Transverse colon (tissue), 4 donors: ENCODE measurements around the gene SERPINB6. TPM values are rescaled to one million over a fixed set of nuclear protein-coding genes. Genes with fewer than 3 reads are reported as not detected.
"Not testable (repeated sequence)": the region's sequence is repeated elsewhere in the genome, so short reads cannot be mapped to it uniquely, and the experiment has no call there.

Experiments used
- DNase-seq: peaks from one replicate; pipeline ENCODE4 v3.0.0-alpha.2; 2019
- H3K27ac ChIP-seq, 4 donors: fragments of 200-600 bp; sonication (generic); 2 replicates each; pipeline ENCODE4 v1.5.1; 2016 to 2018; ENCODE audit warnings: inconsistent platforms in 4 of 4
- H3K27me3 ChIP-seq: fragments of 200-600 bp; sonication (generic); 2 replicates; pipeline ENCODE4 v1.5.1; 2017; ENCODE audit warnings: inconsistent platforms
- H3K36me3 ChIP-seq, 4 donors: fragments of 200-600 bp; sonication (generic); 2 replicates each; pipeline ENCODE4 v1.5.1; 2017 to 2019; ENCODE audit warnings: inconsistent platforms in 4 of 4
- H3K4me1 ChIP-seq, 4 donors: fragments of 200-600 bp; sonication (generic); 2 replicates each; pipeline ENCODE4 v1.5.1; 2017 to 2020; ENCODE audit warnings: inconsistent platforms in 4 of 4
- H3K4me3 ChIP-seq, 4 donors: fragments of 200-600 bp; sonication (generic); 1 replicate in 1 of 4; 2 replicates in 3 of 4; pipeline versions ENCODE4 v1.5.1 to v1.6.1; 2017 to 2019; ENCODE audit warnings: inconsistent platforms in 4 of 4
- H3K9me3 ChIP-seq, 2 donors: fragments of 200-600 bp; sonication (generic); 2 replicates each; pipeline ENCODE4 v1.5.1; 2017 to 2019; ENCODE audit warnings: inconsistent platforms in 2 of 2
- CTCF ChIP-seq, 5 experiments: fragments of 200-600 bp in 3 of 5; fragments of 450-650 bp in 2 of 5; sonication (generic) in 3 of 5; IDR thresholded peaks; 1 replicate in 2 of 5; 2 replicates in 3 of 5; pipeline ENCODE4 v1.5.1; 2016 to 2017; ENCODE audit warnings: antibody characterized with exemption in 5 of 5, inconsistent platforms in 3 of 5, mild to moderate bottlenecking in 2 of 5, moderate library complexity in 1 of 5
- EP300 ChIP-seq: sonication (generic); formaldehyde crosslinking; IDR thresholded peaks from one replicate; pipeline ENCODE4 v1.6.1; 2017; ENCODE audit warnings: antibody characterized with exemption, low read depth
- POLR2A ChIP-seq: fragments of 450-650 bp; IDR thresholded peaks from one replicate; pipeline ENCODE4 v1.6.1; 2016; ENCODE audit warnings: antibody characterized with exemption, mild to moderate bottlenecking, moderate library complexity
- POLR2AphosphoS5 ChIP-seq, 3 donors: sonication (generic); formaldehyde crosslinking; IDR thresholded peaks; one replicate each; pipeline ENCODE4 v1.6.1; 2016; ENCODE audit warnings: antibody characterized with exemption in 3 of 3
- WGBS, 2 donors: methylation state at CpG; one replicate each; pipeline ENCODE4 v1.1.5; 2018; ENCODE audit warnings: low coverage in 1 of 2; 5-methylcytosine and 5-hydroxymethylcytosine counted together
- in situ Hi-C, 4 donors: fragments of 200-750 bp; cut with MboI; loops; one replicate each; pipeline versions ENCODE4 v1.15.0 to v1.15.1; 2017; ENCODE audit warnings: low sequenced_read_pairs in 3 of 4, low pct_ligation_motif_present in 1 of 4, low pct_unique_long_range_greater_than_20kb in 1 of 4
- intact Hi-C: fragments of 100-400 bp; cut with DNase I; formaldehyde crosslinking; loops from one replicate; pipeline ENCODE4 v1.15.1; 2023; ENCODE audit warnings: low total_unique reads
- total RNA-seq, 4 donors: library from RNA; depleted of rRNA; stranded (reverse); fragments of >200 nt; gene quantifications; one replicate each; pipeline ENCODE4 v1.1.0, GENCODE V29; 2016

The SERPINB6 gene
- total RNA-seq, 4 donors from 2014 or later = 134 to 276 (median 170) TPM

GRCh38 chr6:3013486-3013885 lies 42.1 kb upstream of the SERPINB6 start:
- no peak for DNase-seq
- H3K36me3 ChIP-seq = peaks cover 0 to 22% (median 7%) of the 10 kb centered on the region in 4 donors

GRCh38 chr6:3011592-3011991 lies 40.2 kb upstream of the SERPINB6 start:
- Histone ChIP-seq H3K4me1 (no peaks in the 10 kb centered on the region), H3K4me3 (no peak overlapping the region), H3K9me3 (peaks cover 14 to 15% of the 10 kb centered on the region in 2 donors), H3K27me3 (no peaks in the 10 kb centered on the region), H3K27ac (no peak overlapping the region), H3K36me3 (peaks cover 0 to 22% (median 7%) of the 10 kb centered on the region in 4 donors)
- intact Hi-C loops (no loop called here), in situ Hi-C loops (no loop called here)
- DNase-seq = no peak
- no peak for TF ChIP-seq POLR2A
- TF ChIP-seq CTCF (IDR thresholded peaks at IDR 0.05) = no peak
- TF ChIP-seq EP300 = no peak

More at GRCh38 chr6:3013486-3013885, 42.1 kb upstream of the SERPINB6 start:
- Histone ChIP-seq H3K27ac (no peak overlapping the region), H3K4me3 (no peak overlapping the region), H3K4me1 (peaks cover 0 to 2% (median 0%) of the 10 kb centered on the region in 4 donors), H3K9me3 (peaks cover 14 to 15% of the 10 kb centered on the region in 2 donors), H3K27me3 (no peaks in the 10 kb centered on the region)
- no peak for TF ChIP-seq POLR2A
- TF ChIP-seq EP300 = no peak
- TF ChIP-seq CTCF (IDR thresholded peaks at IDR 0.05) = no peak
- TF ChIP-seq POLR2AphosphoS5 (IDR thresholded peaks at IDR 0.05) = no peak
- intact Hi-C loops = no loop called here
- WGBS, 2 donors = 56 to 88% methylated on average over 2 of the region's 2 CpGs
- in situ Hi-C loops = no loop called here

DNA sequence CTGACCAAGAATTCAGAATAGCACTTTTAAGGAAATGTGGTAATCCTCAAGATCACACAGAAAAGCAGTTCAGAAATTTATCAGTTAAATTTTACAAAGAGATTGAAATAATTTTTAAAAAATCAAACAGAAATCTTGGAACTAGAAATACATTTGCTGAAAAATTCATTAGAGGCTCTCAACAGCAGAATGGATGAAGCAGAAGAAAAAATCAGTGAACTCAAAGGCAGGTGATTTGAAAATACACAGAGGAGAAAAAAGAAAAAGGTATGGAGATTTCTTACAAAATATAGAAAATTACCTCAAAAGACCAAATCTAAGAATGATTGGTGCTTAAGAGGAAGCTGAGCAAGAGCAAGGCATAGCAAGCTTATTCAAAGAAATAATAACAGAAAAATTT lies 39.8 kb upstream of the SERPINB6 start:
- intact Hi-C loops (no loop called here), in situ Hi-C loops (no loop called here)
- Histone ChIP-seq H3K4me3 (no peak overlapping the region), H3K36me3 (peaks cover 0 to 22% (median 7%) of the 10 kb centered on the region in 4 donors), H3K9me3 (peaks cover 14 to 15% of the 10 kb centered on the region in 2 donors), H3K27me3 (no peaks in the 10 kb centered on the region), H3K27ac (no peak overlapping the region), H3K4me1 (no peaks in the 10 kb centered on the region)
- no peak for TF ChIP-seq POLR2A
- DNase-seq = no peak

GRCh38 chr6:3009930-3010329 lies 38.6 kb upstream of the SERPINB6 start:
- Histone ChIP-seq H3K27ac (no peak overlapping the region), H3K4me1 (no peaks in the 10 kb centered on the region), H3K4me3 (no peak overlapping the region), H3K9me3 (peaks cover 14 to 15% of the 10 kb centered on the region in 2 donors), H3K27me3 (no peaks in the 10 kb centered on the region), H3K36me3 (peaks cover 0 to 22% (median 7%) of the 10 kb centered on the region in 4 donors)
- intact Hi-C loops = no loop called here
- DNase-seq = no peak
- TF ChIP-seq POLR2A = no peak
- no peak for TF ChIP-seq POLR2AphosphoS5 (IDR thresholded peaks at IDR 0.05)
- TF ChIP-seq EP300 = no peak
- no peak for TF ChIP-seq CTCF (IDR thresholded peaks at IDR 0.05)
- in situ Hi-C loops = loop anchor here in 1 of 4 donors (10.0 kb wide), 1 partner anchor 45 kb away; no protein-coding TSS in a partner anchor
- WGBS, 2 donors = 82 to 88% methylated on average over 2 to 3 of the region's 3 CpGs

GRCh38 chr6:3008712-3009265 lies 37.4 kb upstream of the SERPINB6 start:
- 95 to 98% methylated on average over 10 to 17 of the region's 17 CpGs for WGBS, 2 donors
- H3K4me3 ChIP-seq, H3K27me3 ChIP-seq, H3K4me1 ChIP-seq, H3K27ac ChIP-seq, intact Hi-C loops, DNase-seq: not testable (repeated sequence)
- in situ Hi-C loops = loop anchor here in 1 of 4 donors (10.0 kb wide), 1 partner anchor 46 kb away; no protein-coding TSS in a partner anchor
- Histone ChIP-seq H3K36me3 (peaks cover 0 to 28% (median 7%) of the 10 kb centered on the region in 4 donors), H3K9me3 (peaks cover 14 to 15% of the 10 kb centered on the region in 2 donors)
